Vagina (tissue), 2 donors: ENCODE results near the gene RALBP1. TPM values are rescaled to one million over a fixed set of nuclear protein-coding genes. Genes with fewer than 3 reads are reported as not detected.

Source experiments
- DNase-seq, 2 donors: peaks; one replicate each; pipeline ENCODE4 v3.0.0-alpha.2; 2017; ENCODE audit errors: extremely low spot score in 2 of 2
- H3K27ac ChIP-seq: fragments of 200-600 bp; sonication (generic); one replicate; pipeline ENCODE4 v1.5.1; 2019
- H3K27me3 ChIP-seq: fragments of 200-600 bp; sonication (generic); one replicate; pipeline ENCODE4 v1.5.1; 2019
- H3K36me3 ChIP-seq, 2 donors: fragments of 200-600 bp; sonication (generic); one replicate each; pipeline ENCODE4 v1.5.1; 2017 to 2019
- H3K4me1 ChIP-seq: fragments of 200-600 bp; sonication (generic); one replicate; pipeline ENCODE4 v1.5.1; 2019
- H3K4me3 ChIP-seq, 2 donors: fragments of 200-600 bp; sonication (generic); 1 replicate in 1 of 2; 2 replicates in 1 of 2; pipeline ENCODE4 v1.5.1; 2016 to 2019
- H3K9me3 ChIP-seq: fragments of 200-600 bp; sonication (generic); one replicate; pipeline ENCODE4 v1.5.1; 2019
- POLR2A ChIP-seq, 2 donors: fragments of 450-650 bp; IDR thresholded peaks; one replicate each; pipeline ENCODE4 v1.6.1; 2017; ENCODE audit warnings: antibody characterized with exemption in 2 of 2, mild to moderate bottlenecking in 2 of 2, moderate library complexity in 2 of 2
- POLR2AphosphoS5 ChIP-seq, 2 donors: sonication (generic); formaldehyde crosslinking; IDR thresholded peaks; one replicate each; pipeline ENCODE4 v1.9.0; 2017; ENCODE audit warnings: antibody characterized with exemption in 2 of 2, mild to moderate bottlenecking in 2 of 2, low read depth in 1 of 2; ENCODE audit not compliant: insufficient read depth in 1 of 2
- intact Hi-C: fragments of 100-400 bp; cut with DNase I; formaldehyde crosslinking; loops from one replicate; pipeline ENCODE4 v1.15.1; 2023
- small RNA-seq: library from RNA; depleted of rRNA; stranded (forward); fragments of <200 nt; gene quantifications from one replicate; pipeline ENCODE3, GENCODE V24; 2016
- total RNA-seq: library from RNA; depleted of rRNA; stranded (reverse); fragments of >200 nt; gene quantifications from one replicate; pipeline ENCODE4 v1.2.3, GENCODE V29; 2016
- TF ChIP-seq, protein P1 (sequence below), 3 experiments: fragments of 450-650 bp in 2 of 3; fragments of 200-600 bp in 1 of 3; sonication (generic) in 1 of 3; IDR thresholded peaks; one replicate each; pipeline ENCODE4 v1.5.1; 2017 to 2019; ENCODE audit warnings: antibody characterized with exemption in 3 of 3, mild to moderate bottlenecking in 2 of 3, moderate library complexity in 2 of 3

Gene RALBP1
- total RNA-seq, 1 donor from 2014 or later = 65.6 TPM

DNA sequence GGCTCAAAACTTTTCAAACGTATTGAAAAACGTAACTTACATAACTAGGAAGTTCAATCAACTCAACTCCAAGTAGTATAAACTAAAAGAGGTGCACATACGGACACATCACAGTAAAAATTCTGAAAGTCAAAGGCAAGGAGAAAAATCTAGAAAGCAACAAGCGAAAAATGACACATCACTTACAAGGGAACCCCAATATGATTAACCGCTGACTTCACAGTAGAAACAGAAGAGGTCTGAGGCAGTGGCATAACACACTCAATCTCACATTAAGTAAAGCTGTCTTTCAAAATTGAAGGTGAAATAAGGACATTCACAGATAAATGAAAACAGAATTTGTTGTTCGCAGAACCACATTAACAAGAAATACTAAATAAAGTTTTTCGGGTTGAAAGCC is 106.4 kb downstream of the RALBP1 start:
- no peaks in the 10 kb centered on the region for H3K9me3 ChIP-seq
- no peak for DNase-seq
- H3K4me1 ChIP-seq = peaks cover 5% of the 10 kb centered on the region
- intact Hi-C loops = loop anchor here (2.0 kb wide), 1 partner anchor 21 kb away; no protein-coding TSS in a partner anchor
- H3K27me3 ChIP-seq = no peaks in the 10 kb centered on the region
- TF ChIP-seq, protein P1, sequence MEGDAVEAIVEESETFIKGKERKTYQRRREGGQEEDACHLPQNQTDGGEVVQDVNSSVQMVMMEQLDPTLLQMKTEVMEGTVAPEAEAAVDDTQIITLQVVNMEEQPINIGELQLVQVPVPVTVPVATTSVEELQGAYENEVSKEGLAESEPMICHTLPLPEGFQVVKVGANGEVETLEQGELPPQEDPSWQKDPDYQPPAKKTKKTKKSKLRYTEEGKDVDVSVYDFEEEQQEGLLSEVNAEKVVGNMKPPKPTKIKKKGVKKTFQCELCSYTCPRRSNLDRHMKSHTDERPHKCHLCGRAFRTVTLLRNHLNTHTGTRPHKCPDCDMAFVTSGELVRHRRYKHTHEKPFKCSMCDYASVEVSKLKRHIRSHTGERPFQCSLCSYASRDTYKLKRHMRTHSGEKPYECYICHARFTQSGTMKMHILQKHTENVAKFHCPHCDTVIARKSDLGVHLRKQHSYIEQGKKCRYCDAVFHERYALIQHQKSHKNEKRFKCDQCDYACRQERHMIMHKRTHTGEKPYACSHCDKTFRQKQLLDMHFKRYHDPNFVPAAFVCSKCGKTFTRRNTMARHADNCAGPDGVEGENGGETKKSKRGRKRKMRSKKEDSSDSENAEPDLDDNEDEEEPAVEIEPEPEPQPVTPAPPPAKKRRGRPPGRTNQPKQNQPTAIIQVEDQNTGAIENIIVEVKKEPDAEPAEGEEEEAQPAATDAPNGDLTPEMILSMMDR (IDR thresholded peaks at IDR 0.05) = no peak
- TF ChIP-seq POLR2AphosphoS5 (IDR thresholded peaks at IDR 0.05; ENCODE audit: insufficient read depth in 1 of 2, low read depth in 1 of 2) (no peak), POLR2A (IDR thresholded peaks at IDR 0.05) (no peak)
- H3K36me3 ChIP-seq = peaks cover 0 to 53% of the 10 kb centered on the region in 2 donors
- no peak overlapping the region for H3K27ac ChIP-seq
- no peak overlapping the region for H3K4me3 ChIP-seq

DNA sequence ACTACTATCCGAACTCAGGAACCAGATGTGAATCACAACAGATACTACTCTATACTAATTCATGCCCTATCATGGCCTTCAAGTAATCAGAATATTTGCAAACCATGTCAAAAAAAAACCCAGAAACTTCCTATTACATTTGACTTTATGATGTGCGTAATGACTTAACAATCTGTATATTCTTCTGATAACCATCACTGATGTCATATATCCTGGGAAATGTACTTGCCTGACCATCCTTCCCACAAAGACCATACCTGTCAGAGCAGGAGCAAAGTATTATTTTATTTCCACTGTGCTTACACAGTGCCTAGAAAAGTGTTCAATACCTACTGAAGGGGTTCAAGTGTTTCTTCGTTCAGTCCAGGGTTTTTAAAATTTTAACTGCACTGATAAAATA is 111.5 kb downstream of the RALBP1 start:
- Histone ChIP-seq H3K36me3 (peaks cover 0 to 56% of the 10 kb centered on the region in 2 donors), H3K4me3 (no peak overlapping the region), H3K27me3 (no peaks in the 10 kb centered on the region), H3K4me1 (no peaks in the 10 kb centered on the region), H3K27ac (no peak overlapping the region), H3K9me3 (no peaks in the 10 kb centered on the region)
- TF ChIP-seq, protein P1 (IDR thresholded peaks at IDR 0.05) = no peak
- no peak for TF ChIP-seq POLR2AphosphoS5 (IDR thresholded peaks at IDR 0.05; ENCODE audit: insufficient read depth in 1 of 2, low read depth in 1 of 2)
- no peak for DNase-seq
- intact Hi-C loops = no loop called here

Small RNA genes lying within 50 kb of the gene (small RNA-seq; reads per million reads assigned to genes)
- not detected for gene RNU2-27P

Other genes with a start within 250 kb of the RALBP1 start
- gene TWSG1, start 140.7 kb upstream of the RALBP1 start, total RNA-seq = 45.4 TPM
- 127 TPM for gene PPP4R1, start 139.0 kb downstream of the RALBP1 start, total RNA-seq
- gene RAB31, start 232.8 kb downstream of the RALBP1 start, total RNA-seq = 26.0 TPM